ENCODE measurements around the gene PAX3. TPM values are rescaled to one million over a fixed set of nuclear protein-coding genes. Genes with fewer than 3 reads are reported as not detected.

PAX3 gene
- total RNA-seq, 1 donor from 2014 or later: not detected

DNA sequence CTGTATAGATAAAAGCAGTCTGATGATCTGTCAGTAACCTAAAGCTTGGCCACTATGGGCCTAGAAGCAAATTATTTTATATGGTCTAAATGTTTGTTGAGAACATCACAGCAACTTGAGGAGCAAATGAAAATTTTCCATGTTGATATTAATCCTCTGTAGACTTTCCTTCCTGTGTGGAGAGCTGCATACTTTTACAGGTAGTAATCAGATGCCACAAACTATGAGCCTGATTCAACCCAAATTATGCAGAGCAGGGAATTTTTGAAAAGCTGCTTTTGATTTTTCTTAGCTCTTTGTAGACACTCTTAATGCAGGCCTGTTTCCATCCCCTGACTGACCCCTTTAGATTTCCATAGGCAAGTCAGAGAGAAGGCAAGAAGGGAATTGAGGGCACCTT is 17.3 kb downstream of the PAX3 start:
- intact Hi-C loops (cut with micrococcal nuclease): no loop called here

- intact Hi-C loops (cut with micrococcal nuclease): no loop called here
These were observed 18.0 kb downstream of the PAX3 start for GRCh38 chr2:222280795-222281194.

DNA sequence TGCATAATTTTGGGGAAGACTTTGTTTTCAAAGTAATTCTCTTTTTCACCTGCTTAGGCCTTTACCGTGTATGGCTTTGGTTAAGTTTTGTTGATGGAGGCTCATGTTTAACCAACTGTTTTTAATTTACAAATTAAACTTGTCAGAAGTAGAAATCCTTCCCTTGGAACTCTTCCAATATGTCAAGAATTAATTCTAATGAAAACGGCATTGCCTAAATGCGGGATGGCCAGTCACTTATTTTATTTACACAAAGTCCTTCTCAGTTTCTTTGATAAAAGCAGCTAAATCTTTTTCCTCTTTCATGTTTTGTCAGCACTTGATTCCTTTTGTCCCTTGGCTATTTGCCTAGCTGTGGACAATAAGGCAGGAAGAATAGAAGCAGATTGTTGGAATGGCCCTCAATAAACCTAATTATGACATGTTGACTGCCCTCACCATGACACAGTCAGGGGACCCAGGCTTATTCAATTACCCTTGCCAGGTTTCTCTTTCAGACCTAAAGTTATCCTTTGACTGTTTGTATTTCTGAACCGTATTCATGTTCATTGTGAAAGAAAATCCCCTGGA is 26.3 kb downstream of the PAX3 start:
- intact Hi-C loops (cut with micrococcal nuclease): no loop called here

GRCh38 chr2:222271854-222272253 is 26.9 kb downstream of the PAX3 start:
- intact Hi-C loops (cut with micrococcal nuclease): no loop called here

GRCh38 chr2:222270396-222270795 is 28.4 kb downstream of the PAX3 start:
- intact Hi-C loops (cut with micrococcal nuclease): no loop called here

DNA sequence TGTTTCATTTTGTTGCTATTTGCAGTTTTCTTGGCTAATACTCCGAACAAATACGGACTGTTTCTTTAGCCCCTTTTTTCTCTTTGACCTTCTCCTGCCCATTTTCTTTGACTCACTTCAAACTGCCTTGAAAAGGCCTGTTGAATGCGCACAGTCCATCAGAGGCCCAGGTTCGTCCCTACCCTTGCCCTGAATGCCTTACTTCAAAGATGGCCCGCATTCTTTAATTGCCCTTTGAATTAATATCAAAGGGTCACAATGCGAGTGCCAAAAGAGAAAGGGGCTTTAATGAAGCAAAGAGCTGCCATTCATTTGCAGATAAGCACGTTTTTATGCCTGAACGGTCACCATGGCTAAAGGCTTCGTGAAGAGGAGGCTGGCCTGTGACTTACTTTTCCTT is 29.7 kb downstream of the PAX3 start:
- intact Hi-C loops (cut with micrococcal nuclease): no loop called here

DNA sequence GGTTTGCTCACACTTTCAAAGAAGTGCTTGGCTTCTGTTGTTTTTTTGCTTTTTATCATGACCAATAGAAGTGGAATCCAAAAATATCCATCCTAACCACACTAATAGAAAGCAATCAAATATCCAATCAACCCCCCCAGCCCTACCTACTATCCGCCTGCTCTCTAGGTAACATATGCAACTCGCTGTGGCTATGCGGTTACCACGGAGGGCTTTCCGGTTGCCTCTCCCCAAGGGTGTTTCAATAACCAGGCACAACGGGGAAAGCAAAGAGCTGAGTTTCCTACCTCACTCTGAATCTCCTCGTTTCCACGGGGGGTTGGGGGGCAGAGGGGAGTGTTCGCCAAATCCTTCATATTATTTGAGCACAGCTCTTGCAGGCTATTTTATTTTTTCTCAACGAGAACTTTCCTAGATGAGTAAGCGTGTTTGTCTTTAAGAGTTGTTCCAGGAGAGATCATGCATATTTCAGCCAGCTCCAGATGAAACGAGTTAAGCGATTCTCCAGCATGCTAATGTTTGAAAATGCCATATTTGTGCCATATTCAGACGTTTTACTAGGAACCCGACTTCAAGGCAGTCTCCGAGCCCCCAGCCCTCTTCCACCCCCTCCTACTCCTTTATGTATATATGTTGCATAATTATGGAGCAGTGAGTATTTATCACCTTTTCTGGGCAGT is 30.3 kb downstream of the PAX3 start:
- intact Hi-C loops (cut with micrococcal nuclease): no loop called here

- intact Hi-C loops (cut with micrococcal nuclease): no loop called here
These were observed 33.9 kb downstream of the PAX3 start for GRCh38 chr2:222264791-222265320.

- intact Hi-C loops (cut with micrococcal nuclease): no loop called here
These were observed 37.3 kb downstream of the PAX3 start for GRCh38 chr2:222261504-222261903.

DNA sequence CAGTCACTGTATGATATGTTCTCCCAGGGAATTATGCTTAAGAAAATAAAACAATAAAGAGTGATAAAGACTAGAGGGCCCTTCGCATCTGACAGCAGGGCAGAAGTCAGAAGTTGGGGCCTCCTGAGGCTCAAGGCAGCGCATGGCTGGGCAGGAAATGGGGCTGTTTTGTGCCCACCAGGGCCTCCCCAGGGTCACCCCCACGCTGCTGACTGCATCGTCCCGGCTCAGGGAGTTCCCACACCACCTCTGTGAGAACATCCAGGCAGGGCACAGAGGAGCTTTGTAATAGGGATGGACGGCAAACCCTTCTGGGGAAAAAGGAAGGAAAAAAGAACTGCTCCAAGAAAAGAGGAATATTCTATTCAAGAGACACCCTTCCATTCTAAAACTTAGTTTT is 41.2 kb downstream of the PAX3 start:
- intact Hi-C loops (cut with micrococcal nuclease): no loop called here

- intact Hi-C loops (cut with micrococcal nuclease): no loop called here
These were observed 42.5 kb downstream of the PAX3 start for GRCh38 chr2:222256250-222256649.

GRCh38 chr2:222255090-222255489 is 43.7 kb downstream of the PAX3 start:
- intact Hi-C loops (cut with micrococcal nuclease): no loop called here

- intact Hi-C loops (cut with micrococcal nuclease): no loop called here
These were observed 48.5 kb downstream of the PAX3 start for GRCh38 chr2:222250313-222250712.

DNA sequence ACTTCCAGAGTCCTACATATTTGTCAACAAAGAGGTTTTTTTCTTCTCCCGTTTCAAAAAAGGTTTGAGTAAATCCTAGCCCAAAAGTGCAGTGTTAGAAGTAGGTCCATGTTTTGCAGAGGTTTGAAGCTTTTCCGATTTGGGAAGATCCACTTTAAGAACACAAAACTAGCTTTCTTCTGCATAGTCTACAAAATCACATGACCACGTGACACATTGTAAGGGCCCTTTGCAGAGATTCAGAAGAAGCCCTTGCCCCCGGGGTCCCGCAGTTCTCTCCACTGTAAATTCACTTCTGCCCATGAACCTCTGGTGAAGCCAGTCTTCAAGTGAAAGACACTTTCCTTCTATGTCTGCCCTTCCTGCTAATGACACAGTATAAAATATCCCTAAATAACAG is 49.4 kb downstream of the PAX3 start:
- intact Hi-C loops (cut with micrococcal nuclease): no loop called here

DNA sequence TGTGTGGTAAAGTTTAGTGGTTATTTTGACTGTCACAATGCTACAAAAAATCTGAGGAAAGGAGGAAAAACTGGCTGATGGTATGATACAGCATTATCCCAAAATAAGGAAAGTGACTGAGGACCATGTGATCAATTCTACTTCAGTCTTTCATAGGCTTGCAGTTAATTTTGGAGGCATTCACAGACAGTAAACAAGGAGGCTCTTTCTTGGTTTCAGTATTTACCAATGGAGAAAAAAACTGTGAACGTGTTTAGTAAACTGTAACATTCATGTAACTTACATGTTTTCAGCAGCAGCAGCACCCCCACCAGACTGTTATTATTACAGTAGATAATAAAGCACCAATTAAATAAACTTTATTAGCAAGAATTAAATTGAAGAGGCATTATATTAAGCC is 50.0 kb downstream of the PAX3 start:
- intact Hi-C loops (cut with micrococcal nuclease): no loop called here

GRCh38 chr2:222248256-222248655 is 50.5 kb downstream of the PAX3 start:
- intact Hi-C loops (cut with micrococcal nuclease): no loop called here

DNA sequence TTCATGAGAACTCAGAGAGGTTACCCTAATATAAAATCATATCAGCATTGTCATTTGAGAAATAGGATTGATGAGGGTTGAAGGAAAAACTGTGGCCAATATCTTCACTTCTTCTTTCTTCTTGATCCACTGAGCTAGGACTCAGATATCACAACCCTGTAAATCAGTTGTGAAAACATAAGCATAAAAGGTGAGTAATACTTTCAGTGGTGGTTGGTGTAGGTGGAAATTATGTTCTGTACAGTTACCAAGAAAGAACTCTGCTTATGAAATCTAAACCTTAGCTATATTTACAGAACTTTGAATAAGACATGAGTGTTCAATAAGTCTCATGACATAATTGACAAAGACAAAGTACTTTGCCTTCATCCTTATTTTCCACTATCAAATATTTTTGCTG is 56.3 kb downstream of the PAX3 start:
- intact Hi-C loops (cut with micrococcal nuclease): no loop called here

DNA sequence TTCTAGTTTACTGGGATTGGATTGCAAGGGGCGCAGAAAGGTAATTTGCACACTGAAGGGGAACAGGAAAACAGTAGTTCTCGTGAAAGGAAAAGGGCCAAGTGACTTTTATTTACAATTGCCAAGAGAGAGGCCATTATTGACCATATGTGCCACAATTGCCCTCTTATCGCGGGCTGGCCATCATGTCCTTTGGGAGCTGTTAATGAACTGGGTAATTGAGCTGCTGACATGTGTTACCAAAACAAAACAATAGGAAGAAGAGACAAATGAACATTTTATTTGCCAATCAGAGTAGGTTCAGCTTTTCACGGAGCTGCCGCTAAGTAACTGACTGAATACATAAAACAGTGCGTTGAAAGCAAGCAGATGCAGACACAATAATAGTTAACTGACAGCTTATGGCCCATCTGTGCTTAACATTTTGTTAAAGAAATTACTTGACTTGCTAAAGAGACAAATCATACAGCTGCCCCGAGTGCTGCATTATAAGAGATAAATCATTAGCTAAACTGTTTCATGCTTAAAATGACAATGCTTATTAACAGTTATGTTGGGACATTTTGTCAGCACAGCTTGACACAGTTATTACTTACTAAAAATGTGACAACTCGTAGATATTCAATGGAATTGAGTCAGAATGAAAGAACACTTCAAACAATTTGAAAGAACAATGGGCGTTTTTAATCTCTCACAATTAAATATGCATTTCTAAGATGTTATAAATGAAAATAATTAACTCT is 57.5 kb downstream of the PAX3 start:
- intact Hi-C loops (cut with micrococcal nuclease): no loop called here

DNA sequence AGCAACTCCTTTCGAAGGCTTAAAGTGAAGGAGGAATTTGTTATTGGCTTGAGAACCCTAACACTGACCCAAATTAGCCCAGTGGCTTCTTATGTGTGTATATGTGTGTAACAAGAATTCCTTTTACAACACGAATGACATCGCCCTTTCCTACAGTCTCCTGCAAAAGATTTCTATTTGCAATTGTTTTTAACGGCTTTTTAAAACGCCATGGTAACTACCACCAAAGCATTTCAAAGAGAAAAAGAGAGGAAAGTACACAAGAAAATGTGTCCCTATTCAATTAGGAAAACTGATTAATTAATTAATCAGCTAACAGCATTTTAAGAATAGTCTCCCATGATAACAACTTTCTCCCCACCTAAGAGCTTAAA is 58.1 kb downstream of the PAX3 start:
- intact Hi-C loops (cut with micrococcal nuclease): no loop called here

- intact Hi-C loops (cut with micrococcal nuclease): no loop called here
These were observed 58.7 kb downstream of the PAX3 start for GRCh38 chr2:222239945-222240675.

- intact Hi-C loops (cut with micrococcal nuclease): no loop called here
These were observed 59.7 kb downstream of the PAX3 start for GRCh38 chr2:222239091-222239490.

- intact Hi-C loops (cut with micrococcal nuclease): no loop called here
These were observed 60.7 kb downstream of the PAX3 start for GRCh38 chr2:222238072-222238471.

Measured in T-helper 2 cell treated with Interferon-gamma antibody and Interleukin-4, amounts not matched to agents 100 ng/mL and 5 ng/mL, for 36 hours (primary cell).